BJ (cell line): Measurements from ENCODE around the gene GABPB1. TPM values are rescaled to one million over a fixed set of nuclear protein-coding genes. Genes with fewer than 3 reads are reported as not detected.

Source experiments
- CTCF ChIA-PET: fragments of 350-600 bp; formaldehyde crosslinking; extraction: SDS; loops from one replicate; lab custom pipeline; 2021; ENCODE audit warnings: antibody characterized with exemption, inconsistent platforms; lab: Yijun Ruan, JAX
- POLR2A ChIA-PET: fragments of 300-600 bp; sonication (Branson Sonifier 250); formaldehyde crosslinking; extraction: SDS; loops from one replicate; lab custom pipeline; 2021; ENCODE audit warnings: antibody characterized with exemption; lab: Charles Lee
- DNase-seq: peaks from one replicate; pipeline ENCODE4 v3.0.0-alpha.2; 2011; ENCODE audit warnings: low read depth
- H3K27me3 ChIP-seq: 2 replicates; pipeline ENCODE4 v1.6.0; 2011; ENCODE audit warnings: low read length; ENCODE audit not compliant: control insufficient read depth, insufficient read depth
- H3K36me3 ChIP-seq: 2 replicates; pipeline ENCODE4 v1.5.1; 2011; ENCODE audit warnings: low read length; ENCODE audit not compliant: control insufficient read depth, insufficient read depth
- H3K4me3 ChIP-seq: 2 replicates; pipeline ENCODE4 v1.5.1; 2011; ENCODE audit warnings: low read depth, mild to moderate bottlenecking, control low read depth, low read length
- CTCF ChIP-seq: IDR thresholded peaks from 2 replicates; pipeline ENCODE4 v1.5.1; 2011; ENCODE audit warnings: low read depth, mild to moderate bottlenecking, control low read depth, inconsistent platforms, low read length, moderate library complexity; ENCODE audit not compliant: insufficient read depth
- polyA plus RNA-seq: library from polyadenylated mRNA; depleted of rRNA; stranded (reverse); fragments of >200 nt; gene quantifications from 2 replicates; pipeline ENCODE4 v1.2.3, GENCODE V29; 2011

The GABPB1 gene
- polyA plus RNA-seq, 1 experiment, result 17.1 TPM

DNA sequence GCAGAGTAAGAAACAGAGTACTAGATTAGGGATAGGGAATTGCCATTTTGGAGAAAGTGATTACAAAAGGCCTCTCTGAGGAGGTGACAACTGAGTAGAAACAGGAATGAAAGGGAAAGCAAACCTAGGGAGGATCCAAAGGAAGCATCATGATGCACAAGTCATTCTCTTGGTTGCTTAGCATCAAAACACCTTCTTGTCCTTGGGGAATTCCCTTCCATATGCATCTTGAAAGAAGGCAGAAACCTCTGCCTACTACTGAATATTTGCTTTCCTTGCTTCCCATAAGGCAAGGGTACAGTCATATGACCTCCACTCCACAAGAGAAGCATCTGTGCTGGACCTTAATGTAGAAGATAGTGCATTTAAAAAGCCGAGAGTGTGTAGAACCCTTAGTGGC is 24.1 kb downstream of the GABPB1 start:
- ChIA-PET POLR2A (no interaction called here), CTCF (interaction anchor here (0.5 kb wide), 1 partner anchor 46 kb away, joined by 3 read pairs; no protein-coding TSS in a partner anchor)
- no peak overlapping the region for H3K4me3 ChIP-seq
- no peaks in the 10 kb centered on the region for H3K27me3 ChIP-seq
- H3K36me3 ChIP-seq, result no peaks in the 10 kb centered on the region
- no peak for TF ChIP-seq CTCF
- no peak for DNase-seq

DNA sequence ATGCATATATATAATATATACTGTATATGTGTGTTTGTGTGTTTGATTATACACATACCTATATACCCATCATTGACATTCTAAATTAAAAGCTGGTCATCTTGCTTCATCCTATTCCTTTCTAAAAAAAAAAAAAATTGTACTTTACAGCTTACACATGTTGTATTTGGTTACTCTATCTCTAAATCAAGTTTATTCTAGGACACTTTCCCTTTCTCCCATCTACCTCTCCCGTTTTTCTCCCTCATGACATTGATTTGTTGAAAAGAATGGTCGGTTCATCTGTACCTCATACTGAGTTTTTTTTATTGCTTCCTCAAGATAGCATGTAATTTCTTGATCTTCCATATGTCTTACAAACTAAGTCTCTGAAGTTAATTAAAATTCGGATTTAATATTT is 26.9 kb downstream of the GABPB1 start:
- Histone ChIP-seq H3K4me3 (no peak overlapping the region), H3K27me3 (no peaks in the 10 kb centered on the region), H3K36me3 (no peaks in the 10 kb centered on the region)
- CTCF ChIA-PET, result interaction anchor here (0.9 to 1.5 kb wide), 2 partner anchors 11 to 12 kb away, joined by 3 read pairs; no protein-coding TSS in a partner anchor
- no peak for TF ChIP-seq CTCF
- POLR2A ChIA-PET, result no interaction called here
- DNase-seq, result no peak

DNA sequence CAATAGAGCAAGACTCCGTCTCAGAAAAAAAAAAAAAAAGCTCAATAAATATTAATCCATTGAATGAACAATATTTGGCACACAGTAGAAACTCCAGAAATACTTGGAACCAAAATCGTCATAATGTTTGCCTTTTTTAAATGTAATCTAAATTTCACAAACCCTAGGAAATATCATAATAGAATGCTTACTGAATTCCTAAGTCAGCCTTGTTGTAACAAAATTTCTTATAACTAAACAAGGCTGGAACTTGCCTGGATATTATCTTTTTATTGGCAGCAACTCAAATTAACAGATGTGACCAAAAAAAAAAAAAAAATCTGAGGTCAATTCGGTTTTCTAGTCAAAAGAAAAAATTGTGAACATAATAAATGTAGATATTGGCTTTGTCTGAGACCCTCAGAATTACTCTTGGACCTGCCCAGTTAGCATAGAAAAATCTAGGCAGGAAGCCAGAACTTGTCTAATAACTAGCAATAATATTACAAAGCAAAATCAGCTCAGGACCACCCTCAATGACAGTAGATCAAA is 33.3 kb downstream of the GABPB1 start:
- Histone ChIP-seq H3K27me3 (no peaks in the 10 kb centered on the region), H3K36me3 (no peaks in the 10 kb centered on the region), H3K4me3 (no peak overlapping the region)
- no peak for TF ChIP-seq CTCF
- POLR2A ChIA-PET, result no interaction called here
- no peak for DNase-seq
- CTCF ChIA-PET, result no interaction called here

DNA sequence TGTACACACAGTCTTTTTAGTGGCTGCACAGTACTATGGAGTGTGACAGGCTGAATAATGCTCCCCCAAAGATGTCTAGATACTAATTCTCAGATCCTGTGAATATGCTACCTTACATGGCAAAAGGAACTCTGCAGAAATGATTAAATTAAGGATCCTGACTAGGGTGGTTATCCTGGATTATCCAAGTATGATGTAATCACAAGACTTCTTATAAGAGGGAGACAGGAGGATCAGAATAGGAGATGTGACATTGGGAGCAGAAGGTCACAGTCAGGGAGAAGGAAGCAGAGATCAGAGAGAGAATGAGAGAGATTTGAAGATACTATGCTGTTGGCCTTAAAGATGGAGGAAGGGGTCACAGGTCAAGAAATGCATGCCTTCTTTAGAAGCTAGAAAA is 34.5 kb downstream of the GABPB1 start:
- DNase-seq, result no peak
- ChIA-PET POLR2A (no interaction called here), CTCF (interaction anchor here (0.7 to 0.8 kb wide), 2 partner anchors 898 to 955 kb away, joined by 3 read pairs; no protein-coding TSS in a partner anchor)
- no peak overlapping the region for H3K4me3 ChIP-seq
- no peak for TF ChIP-seq CTCF
- H3K27me3 ChIP-seq, result no peaks in the 10 kb centered on the region
- H3K36me3 ChIP-seq, result no peaks in the 10 kb centered on the region

GRCh38 chr15:50318697-50319096 is 36.3 kb downstream of the GABPB1 start:
- no peak overlapping the region for H3K4me3 ChIP-seq
- ChIA-PET POLR2A (no interaction called here), CTCF (interaction anchor here (0.6 to 1.2 kb wide), 4 partner anchors 12 to 1539 kb away, joined by 3 to 5 read pairs (median 3); no protein-coding TSS in a partner anchor)
- TF ChIP-seq CTCF, result no peak
- DNase-seq, result no peak
- H3K27me3 ChIP-seq, result no peaks in the 10 kb centered on the region
- H3K36me3 ChIP-seq, result no peaks in the 10 kb centered on the region
